Left ventricle myocardium superior (tissue), 1 donor: ENCODE measurements around the gene C1orf210. TPM values are rescaled to one million over a fixed set of nuclear protein-coding genes. Genes with fewer than 3 reads are reported as not detected.
A peak's percentile ranks its signal among the peaks of the same experiment; 100 is the strongest.

Experiments used
- ATAC-seq: fragments of 200-7000 bp; cut with Tn5 transposase; one replicate; pipeline ENCODE4 v1.9.1; 2020; ENCODE audit warnings: mild to moderate bottlenecking, moderate library complexity
- DNase-seq: peaks from one replicate; pipeline ENCODE4 v3.0.0-alpha.2; 2020
- intact Hi-C: fragments of 100-400 bp; cut with micrococcal nuclease; formaldehyde crosslinking; loops from one replicate; pipeline ENCODE4 v1.11.0; 2022
- total RNA-seq: library from RNA; stranded (reverse); fragmentation: NEBNext Ultra II Directional; extraction: Animal tissue kit (Norgen Biotek cat#: 25700); gene quantifications from one replicate; pipeline ENCODE4 v1.2.1, GENCODE V29; 2021
- donor health status: DM: no; HTN: yes; CAD: no; lungs with severe emphysema.

C1orf210 gene
- total RNA-seq, 1 donor from 2014 or later: not detected

DNA sequence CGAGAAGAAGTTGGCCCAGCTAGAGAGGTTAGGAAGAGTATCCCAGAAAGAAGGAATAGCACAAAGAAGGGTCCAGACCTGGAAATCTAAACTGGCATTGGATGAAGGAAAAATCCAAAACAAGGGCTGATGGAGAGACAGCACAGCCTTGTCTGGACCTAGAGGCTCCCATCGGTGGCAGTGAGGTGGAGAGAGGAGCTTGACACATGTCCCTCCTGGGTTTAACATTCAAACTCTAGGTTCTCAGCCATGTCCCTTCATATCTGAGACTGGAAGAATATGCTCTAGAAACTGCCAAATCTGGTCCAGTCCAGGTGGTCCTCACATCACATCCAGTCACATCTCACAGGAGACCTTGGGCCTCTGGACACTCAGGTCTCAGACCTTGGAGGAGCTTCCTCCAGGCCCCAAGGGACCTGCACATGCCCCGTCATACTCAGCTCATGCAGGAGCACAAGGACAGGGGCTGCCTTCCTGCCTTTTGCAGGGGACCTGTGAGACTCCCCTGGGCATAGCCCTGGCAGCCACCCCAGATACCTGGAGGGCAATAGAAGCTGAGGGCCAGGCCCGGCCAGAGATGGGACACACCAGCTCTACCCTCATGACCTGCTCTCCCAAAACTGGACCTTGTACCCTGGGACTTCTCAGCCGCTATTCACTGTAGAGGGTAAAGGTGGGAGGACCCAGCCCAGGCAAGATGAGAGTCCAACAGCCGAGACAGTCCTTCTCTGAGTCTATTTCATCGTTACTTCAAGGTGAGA, 8.1 kb downstream of the C1orf210 start:
- ATAC-seq (no peak), DNase-seq (no peak)
- intact Hi-C loops: no loop called here

DNA sequence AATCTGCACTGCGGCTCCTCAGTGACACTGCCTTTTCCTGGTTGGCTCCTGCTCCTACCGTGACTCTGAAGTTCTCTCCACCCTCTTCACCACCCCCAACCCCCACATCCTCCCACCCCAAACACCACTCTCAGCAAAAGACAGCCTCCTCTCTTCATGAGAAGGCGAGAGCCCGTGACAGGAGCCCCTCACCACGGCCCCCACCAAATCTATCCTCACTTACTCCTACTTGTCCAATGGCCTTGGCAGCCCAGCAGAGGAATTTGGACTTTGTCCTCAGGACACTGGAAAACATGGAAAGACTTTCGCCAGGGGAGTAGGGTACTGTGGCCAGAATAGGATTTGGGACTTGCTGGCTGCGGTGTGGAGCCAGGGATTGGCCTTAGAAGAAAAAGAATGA, 8.7 kb downstream of the C1orf210 start:
- ATAC-seq (no peak), DNase-seq (no peak)
- intact Hi-C loops: no loop called here

DNA sequence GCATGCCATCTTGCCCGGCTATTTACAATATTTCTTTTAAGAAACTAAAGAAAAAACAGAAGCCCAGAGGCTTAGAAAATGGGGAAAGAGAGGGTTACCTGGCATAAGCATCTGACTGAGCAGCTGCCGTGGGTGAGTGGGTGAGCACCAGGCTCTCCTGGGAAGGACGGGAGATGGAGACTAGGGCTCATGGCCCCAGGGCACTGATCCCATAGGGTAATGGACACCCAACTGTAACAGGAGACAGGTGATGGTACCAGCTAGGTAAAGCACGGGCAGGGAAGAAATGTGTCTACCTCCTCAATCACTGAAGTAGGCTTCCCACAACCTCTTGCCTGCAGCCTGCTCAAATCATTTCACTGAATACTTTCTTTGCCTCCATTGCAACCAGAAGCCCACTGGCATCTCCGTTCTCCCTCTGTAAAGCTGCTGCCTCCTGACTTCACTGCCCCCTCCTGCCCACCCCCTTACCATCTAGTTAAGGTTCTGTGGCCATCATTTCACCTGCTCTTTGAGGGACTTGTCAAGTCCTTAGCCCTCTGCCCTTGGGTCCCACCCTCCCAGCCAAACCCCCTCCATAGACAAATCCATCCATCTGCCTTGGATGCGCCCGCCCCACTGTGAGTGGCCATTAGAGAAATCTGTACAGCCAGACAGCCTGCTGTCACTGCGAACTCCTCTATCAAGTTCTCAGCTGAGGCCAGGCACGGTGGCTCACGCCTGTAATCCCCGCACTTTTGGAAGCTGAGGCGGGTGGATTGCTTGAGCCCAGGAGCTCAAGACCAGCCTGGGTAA, 9.4 kb downstream of the C1orf210 start:
- DNase-seq (no peak), ATAC-seq (no peak)
- intact Hi-C loops: no loop called here

DNA sequence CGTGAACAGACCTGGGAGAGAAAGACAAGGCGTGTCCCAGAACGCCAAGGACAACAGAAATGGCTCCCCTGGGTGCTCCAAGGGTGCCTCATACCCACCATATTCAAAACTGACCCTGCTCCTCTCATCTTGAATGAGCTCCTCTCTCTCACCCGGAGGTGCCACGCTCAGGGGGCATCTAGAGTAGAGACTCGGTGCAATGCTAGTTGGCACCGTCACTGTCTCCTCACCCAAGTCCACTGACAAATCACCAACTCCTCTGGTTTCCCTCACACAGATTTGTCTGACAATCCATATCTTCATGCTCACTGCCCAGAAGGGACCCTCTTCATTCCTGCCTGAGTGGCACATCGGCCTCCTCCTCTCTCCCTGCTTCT, 10.6 kb downstream of the C1orf210 start:
- intact Hi-C loops: no loop called here
- no peak for DNase-seq
- no peak for ATAC-seq

DNA sequence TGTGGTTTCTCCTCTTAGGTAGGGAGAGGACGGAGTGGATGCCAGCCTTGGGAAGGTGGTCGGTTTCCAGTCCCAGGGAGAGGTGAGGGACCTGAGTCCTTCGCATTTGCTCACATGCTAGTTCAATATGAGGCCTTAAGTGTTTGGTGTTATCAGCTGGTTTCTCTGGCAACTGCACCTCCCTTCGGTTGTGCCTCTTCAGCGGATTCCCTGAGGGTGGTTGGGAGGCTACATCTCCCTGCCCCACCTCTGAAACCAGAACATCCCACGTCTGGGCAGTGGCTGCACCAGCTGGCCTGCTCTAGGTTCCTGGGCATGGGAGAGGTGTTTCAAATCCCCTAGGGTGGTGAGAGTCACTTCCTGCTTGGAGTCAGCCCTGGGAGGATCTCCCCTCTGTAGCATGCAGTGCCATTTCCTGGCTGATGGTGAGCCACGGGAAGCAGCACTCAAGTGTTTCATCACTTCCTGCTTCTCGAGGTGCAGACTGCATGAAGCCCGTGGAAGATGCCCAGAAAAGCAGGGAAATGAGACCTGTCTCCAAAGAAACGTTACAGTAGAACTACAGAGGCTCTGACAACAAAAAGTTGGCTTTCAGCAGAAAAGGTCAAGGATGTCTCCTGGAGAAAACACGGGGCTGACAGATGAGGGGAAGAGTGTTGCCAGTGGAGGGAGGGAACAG, 11.1 kb downstream of the C1orf210 start:
- DNase-seq: no peak
- intact Hi-C loops: no loop called here
- ATAC-seq: peak; percentile 17

DNA sequence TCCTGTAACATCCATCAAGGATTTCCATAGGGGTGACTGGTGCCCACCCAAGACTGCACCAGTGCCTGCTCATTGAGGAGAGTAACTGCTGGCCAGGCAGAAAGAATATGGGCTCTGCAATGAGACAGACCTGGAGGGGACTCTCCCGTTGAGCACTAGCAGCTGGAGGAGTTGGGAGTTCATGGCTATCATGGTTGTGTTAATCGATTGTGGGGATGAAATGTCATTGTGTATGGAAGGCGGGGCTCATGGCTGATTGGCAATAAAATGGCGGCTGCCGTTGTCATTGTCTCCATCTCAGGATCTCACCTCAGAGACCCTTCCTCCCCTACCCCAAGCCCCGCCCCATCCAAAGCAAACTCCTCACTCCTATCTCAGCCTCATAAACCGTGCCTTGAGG, 11.7 kb downstream of the C1orf210 start:
- no peak for ATAC-seq
- intact Hi-C loops: no loop called here
- no peak for DNase-seq

DNA sequence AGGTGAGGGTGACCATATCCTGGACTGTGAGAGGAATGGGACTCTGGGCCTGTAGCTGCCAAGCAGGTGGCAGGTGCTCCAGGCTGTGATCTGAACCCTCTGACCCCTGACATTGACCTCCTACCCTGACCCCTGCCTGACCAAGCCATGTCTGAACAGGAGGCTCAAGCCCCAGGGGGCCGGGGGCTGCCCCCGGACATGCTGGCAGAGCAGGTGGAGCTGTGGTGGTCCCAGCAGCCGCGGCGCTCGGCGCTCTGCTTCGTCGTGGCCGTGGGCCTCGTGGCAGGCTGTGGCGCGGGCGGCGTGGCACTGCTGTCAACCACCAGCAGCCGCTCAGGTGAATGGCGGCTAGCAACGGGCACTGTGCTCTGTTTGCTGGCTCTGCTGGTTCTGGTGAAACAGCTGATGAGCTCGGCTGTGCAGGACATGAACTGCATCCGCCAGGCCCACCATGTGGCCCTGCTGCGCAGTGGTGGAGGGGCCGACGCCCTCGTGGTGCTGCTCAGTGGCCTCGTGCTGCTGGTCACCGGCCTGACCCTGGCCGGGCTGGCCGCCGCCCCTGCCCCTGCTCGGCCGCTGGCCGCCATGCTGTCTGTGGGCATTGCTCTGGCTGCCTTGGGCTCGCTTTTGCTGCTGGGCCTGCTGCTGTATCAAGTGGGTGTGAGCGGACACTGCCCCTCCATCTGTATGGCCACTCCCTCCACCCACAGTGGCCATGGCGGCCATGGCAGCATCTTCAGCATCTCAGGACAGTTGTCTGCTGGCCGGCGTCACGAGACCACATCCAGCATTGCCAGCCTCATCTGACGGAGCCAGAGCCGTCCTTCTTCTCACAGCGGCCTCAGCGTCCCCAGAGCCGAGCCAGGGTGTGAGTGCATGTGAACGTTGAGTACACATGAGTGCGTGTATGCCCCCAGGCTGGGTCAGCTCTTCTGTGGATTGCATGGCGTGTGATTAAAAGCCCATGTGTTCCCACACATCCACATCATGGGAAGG, 12.5 kb downstream of the C1orf210 start:
- ATAC-seq: no peak
- intact Hi-C loops: no loop called here
- no peak for DNase-seq

DNA sequence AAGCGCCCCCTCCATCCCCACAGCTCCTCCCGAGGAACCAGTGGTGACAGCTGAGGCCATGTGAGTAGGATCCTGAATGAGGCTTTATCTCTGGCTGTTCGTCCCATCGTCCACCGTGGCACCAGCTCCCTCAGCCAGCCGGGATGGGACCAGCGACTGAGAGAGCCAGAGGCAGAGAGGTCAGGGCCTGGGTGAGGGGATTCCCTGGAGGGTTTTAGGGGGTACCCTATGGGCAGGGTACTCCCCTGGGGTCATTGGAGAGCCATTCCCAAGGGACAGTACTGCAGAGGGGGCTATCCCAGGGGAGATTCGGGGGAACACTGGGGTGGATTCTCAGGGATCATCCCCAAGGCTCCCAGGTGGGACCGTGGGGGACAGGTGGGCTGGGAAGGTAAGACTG, 13.2 kb downstream of the C1orf210 start:
- DNase-seq (no peak), ATAC-seq (no peak)
- intact Hi-C loops: no loop called here

DNA sequence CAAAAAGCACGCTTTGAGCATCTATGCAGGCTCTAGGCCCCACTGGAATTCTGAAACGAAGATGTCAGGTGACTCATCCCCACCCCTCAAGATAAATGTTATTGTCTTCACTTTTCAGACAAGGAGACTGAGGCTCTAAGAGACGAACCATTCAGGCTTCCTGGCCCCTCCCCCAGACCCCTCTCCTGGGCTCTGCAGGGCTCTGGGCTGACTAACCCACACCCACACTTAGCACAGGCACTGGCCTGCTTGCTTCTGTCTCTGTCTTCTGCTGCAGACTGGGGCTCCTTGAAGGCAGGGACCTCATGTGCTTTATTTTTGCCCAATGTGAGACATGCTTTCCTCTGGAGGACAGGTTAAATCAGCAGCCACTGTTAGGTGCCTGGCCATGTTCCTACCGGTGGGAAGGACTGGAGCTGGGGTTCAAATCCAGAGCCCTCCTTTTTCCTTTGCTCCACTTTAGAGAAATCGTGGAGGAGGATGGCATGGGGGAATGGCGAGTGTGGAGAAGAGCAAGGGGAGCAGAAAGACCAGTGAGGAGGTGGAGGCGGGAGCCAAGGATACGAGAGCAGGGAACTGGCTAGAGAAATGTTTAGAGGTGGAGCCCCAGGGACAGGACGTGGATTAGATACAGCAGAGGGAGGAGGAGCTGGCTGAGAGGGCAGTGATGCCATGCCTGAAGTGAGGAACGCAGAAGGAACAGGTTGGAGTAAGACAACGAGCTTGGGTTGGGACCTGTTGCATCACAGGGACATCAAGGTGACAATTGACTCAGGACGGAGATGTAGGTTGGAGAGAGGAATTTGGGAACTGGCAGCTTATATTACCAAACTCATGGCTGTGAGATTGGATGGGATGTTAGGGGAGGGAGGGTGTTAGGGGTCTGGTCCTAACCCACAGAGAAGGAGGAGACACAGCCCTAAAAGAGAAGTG, 13.9 kb downstream of the C1orf210 start:
- no peak for DNase-seq
- ATAC-seq: no peak

DNA sequence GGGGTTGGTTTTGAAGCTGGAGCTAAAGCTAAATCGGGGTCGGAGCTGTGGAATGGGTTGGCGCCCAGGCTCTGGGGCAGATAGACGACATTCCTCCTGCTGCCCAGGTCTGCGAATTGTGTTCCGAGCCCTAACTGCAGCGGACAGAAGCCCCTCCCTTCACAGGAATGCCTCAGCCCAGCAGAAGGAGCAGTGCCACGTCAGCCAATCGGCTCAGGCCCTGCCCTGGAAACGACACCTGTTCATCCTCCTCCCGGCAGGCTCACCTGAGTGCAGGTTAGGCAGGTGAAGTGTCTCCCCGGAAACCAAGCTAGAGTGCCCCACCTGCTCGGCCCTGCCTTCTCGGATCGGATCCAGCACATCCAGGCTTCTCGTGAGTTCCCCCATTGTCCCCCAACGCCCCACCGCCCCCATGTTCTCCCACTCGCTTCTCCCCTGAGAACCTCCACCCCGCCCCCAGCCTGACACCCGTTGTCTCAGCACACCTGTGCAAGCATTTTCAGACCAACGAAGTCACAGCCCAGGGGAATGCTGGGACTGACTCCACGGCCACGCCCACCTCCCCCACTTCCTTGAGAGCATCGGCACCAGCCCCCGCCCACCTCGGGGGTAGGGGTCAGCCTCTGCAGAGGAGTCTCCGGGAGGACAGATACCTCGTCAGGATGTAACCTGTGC, 14.8 kb downstream of the C1orf210 start:
- peak; percentile 46 for ATAC-seq
- intact Hi-C loops: no loop called here
- no peak for DNase-seq

More for the DNA sequence above, 13.9 kb downstream of the C1orf210 start:
- intact Hi-C loops: no loop called here

DNA sequence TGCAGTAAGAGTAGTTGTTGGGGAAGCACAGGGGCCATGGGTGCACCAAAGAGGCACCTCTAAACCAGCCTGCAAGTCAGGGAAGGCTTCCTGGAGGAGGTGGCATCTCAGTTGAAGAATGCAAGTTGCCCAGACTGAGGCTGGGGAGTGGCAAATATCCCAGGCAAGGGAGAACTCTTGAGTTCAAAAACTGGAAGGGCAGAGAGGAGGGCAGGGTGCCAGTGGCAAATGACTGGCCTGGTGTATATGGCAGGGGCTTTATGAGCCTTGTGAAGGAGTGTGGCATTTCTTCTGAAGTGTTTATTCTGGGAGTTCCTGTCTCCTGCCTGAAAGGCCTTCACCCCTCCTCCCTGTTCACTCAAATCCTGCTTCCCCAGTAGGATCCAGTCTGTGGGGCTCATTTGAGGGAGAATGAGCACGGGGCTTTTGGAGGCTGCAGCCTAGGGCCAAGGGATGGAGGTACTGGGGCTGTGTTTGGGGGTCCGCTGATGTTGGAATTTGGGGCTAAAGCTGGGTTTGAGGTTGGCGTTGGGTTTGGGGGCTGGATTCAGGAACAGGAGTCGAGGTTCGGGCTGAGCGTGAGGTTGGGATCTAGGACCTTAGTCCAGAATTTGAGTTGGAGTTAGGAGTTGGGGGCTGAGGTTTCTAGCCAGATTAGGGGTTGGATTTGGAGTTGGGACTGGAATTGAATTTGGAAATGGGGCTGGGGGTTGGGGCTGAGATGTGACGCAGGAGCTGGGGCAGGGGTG, 15.6 kb downstream of the C1orf210 start, which contains the start of gene TMEM125:
TMEM125 (plus strand) TSS at position 357 of the 749 bp plus-strand sequence. CDS start 2,740 bp downstream, outside the sequence.
- ATAC-seq (no peak), DNase-seq (no peak)
- intact Hi-C loops: no loop called here

DNA sequence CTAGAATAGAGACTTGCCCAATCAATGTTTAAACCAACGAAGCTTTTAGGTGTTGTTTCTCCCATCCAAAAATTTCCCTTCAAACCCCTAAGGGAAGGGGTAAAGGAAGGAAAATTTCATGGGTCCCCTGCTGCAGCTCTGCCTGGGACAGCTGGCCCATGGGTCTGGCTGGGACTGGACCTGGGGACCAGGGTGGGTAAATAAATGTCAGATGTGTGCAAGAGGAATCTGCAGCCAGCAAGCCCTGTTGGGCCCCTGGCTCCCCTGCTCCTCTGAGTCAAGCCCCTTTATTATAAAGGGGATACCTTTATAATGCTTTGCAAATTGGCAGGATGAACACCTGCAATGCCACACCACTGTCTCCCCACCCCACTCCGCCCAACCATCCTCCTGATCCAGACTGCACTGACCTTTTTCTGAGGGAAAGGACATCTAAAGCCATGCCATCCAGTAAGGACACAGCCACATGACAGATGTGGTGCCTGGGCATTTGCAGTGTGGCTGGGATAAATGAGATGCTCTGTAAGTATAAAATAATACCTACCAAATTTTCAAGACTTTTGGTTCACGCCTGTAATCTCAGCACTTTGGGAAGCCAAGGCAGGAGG, 17.5 kb downstream of the C1orf210 start:
- ATAC-seq (no peak), DNase-seq (no peak)
- intact Hi-C loops: no loop called here

DNA sequence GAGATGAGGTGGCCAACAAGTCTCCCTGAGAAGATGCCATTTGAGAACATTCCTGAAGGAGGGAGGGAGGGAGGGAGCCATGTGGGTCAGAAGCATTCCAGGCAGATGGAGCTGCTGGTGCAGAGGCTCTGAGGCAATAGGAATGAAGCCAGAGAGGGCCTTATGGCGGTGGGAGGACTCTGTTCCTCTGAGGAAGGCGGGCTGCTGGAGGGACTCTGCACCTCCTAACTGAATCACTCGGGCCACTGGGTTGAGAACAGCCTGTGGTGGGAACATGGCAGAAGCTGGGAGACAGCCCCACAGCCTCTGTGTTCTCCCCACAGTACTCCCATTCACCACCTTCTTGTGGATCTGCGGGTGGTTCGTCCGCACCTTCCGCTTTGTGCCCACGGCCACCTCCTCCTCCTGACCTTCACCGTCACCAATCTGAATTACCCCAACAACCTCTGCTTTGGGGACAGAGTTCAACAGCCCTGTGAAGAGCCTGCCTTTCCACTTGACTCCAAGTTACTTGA, 18.0 kb downstream of the C1orf210 start:
- DNase-seq: no peak
- ATAC-seq: no peak

DNA sequence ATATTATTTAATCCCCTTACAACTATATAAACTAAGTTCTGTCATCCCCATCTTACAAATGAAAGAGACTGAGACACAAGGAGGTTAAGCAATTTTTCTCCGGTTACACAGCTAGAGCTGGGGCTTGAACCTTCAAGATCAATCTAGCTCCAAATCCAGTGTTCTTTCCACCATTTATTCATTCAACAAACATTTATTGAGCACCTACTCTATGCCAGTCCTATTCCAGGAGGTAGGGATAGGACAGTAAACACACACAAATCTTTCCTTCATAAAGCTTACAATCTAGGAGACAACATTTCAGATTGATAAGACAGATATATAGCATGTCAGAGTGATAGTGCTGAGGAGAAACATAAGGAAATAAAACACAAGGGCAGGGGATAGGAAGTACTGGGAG, 18.5 kb downstream of the C1orf210 start:
- intact Hi-C loops: no loop called here
- ATAC-seq: no peak

More for the DNA sequence above, 18.0 kb downstream of the C1orf210 start:
- intact Hi-C loops: no loop called here

DNA sequence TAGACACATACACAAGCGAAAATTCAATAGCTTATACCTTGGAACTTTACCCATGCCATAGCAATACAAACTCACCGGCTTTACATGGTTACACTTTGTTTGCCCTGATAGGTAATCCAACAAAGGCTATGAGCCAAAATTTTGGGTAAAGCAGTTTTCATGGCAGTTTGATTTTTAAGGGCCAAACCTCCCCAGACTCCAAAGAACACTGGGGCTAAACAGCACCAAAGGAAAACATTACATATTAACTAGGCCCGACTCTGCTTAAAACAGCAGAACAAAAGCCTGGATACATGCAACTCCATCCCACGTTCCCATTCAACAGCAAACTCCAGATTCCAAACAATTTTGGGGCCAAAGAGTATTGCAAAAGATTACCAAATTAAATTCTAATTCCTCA, 19.9 kb downstream of the C1orf210 start:
- ATAC-seq: no peak
- intact Hi-C loops: no loop called here
- no peak for DNase-seq

More for the DNA sequence above, 18.5 kb downstream of the C1orf210 start:
- no peak for DNase-seq

DNA sequence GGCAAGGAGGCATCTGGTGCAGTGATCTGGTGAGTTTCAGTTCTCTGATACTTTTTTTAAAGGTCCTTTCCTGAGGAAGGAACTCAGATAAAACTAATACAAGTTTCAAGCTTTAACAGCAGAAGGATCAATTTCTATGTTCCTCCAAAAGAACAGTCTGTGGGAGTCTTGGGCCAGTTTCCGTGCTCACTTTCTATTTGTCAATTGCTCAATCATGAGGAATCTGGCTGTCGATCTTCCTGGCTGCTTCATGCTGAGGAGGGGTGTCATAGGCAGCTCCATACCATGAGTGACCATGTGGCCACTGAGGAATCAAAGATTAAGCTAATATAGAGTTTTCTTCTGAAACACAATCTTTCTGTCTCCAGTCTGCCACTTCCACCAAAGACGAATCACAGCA, 27.0 kb downstream of the C1orf210 start:
- intact Hi-C loops: no loop called here
- DNase-seq (no peak), ATAC-seq (no peak)
